ENCODE results near the gene LCN2. TPM values are rescaled to one million over a fixed set of nuclear protein-coding genes. Genes with fewer than 3 reads are reported as not detected.

The LCN2 gene
- total RNA-seq, 4 donors from 2014 or later = 36.2 to 931 (median 809) TPM

DNA sequence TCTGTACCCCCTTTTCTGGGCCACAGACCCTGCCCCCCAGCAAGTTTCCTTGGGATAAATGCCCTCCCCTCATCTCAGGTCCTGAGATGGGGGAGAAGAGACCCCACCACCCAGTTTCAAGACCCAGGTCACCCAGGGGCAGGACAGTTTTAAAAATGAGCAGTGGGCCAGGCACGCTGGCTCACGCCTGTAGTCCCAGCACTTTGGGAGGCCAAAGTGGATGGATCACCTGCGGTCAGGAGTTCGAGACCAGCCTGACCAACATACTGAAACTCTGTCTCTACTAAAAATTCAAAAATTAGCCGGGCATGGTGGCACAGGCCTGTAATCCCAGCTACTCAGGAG lies 27.8 kb upstream of the LCN2 start:
- TF ChIP-seq POLR2A (IDR thresholded peaks at IDR 0.05) = no peak
- TF ChIP-seq, protein P1, sequence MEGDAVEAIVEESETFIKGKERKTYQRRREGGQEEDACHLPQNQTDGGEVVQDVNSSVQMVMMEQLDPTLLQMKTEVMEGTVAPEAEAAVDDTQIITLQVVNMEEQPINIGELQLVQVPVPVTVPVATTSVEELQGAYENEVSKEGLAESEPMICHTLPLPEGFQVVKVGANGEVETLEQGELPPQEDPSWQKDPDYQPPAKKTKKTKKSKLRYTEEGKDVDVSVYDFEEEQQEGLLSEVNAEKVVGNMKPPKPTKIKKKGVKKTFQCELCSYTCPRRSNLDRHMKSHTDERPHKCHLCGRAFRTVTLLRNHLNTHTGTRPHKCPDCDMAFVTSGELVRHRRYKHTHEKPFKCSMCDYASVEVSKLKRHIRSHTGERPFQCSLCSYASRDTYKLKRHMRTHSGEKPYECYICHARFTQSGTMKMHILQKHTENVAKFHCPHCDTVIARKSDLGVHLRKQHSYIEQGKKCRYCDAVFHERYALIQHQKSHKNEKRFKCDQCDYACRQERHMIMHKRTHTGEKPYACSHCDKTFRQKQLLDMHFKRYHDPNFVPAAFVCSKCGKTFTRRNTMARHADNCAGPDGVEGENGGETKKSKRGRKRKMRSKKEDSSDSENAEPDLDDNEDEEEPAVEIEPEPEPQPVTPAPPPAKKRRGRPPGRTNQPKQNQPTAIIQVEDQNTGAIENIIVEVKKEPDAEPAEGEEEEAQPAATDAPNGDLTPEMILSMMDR (IDR thresholded peaks at IDR 0.05) = no peak
- no peak overlapping the region for H3K4me3 ChIP-seq
- H3K36me3 ChIP-seq = peaks cover 9 to 52% (median 32%) of the 10 kb centered on the region in 3 donors
- intact Hi-C loops (cut with DNase I) = no loop called here
- no peaks in the 10 kb centered on the region for H3K9me3 ChIP-seq
- no peak for DNase-seq
- no peaks in the 10 kb centered on the region for H3K27me3 ChIP-seq
- 100% methylated on average over 1 of the region's 5 CpGs; no CpG with 5 or more reads in 1 of the 2 donors for WGBS, 2 donors
- peaks cover 17 to 35% (median 17%) of the 10 kb centered on the region in 3 donors for H3K4me1 ChIP-seq
- no peak overlapping the region for H3K27ac ChIP-seq

DNA sequence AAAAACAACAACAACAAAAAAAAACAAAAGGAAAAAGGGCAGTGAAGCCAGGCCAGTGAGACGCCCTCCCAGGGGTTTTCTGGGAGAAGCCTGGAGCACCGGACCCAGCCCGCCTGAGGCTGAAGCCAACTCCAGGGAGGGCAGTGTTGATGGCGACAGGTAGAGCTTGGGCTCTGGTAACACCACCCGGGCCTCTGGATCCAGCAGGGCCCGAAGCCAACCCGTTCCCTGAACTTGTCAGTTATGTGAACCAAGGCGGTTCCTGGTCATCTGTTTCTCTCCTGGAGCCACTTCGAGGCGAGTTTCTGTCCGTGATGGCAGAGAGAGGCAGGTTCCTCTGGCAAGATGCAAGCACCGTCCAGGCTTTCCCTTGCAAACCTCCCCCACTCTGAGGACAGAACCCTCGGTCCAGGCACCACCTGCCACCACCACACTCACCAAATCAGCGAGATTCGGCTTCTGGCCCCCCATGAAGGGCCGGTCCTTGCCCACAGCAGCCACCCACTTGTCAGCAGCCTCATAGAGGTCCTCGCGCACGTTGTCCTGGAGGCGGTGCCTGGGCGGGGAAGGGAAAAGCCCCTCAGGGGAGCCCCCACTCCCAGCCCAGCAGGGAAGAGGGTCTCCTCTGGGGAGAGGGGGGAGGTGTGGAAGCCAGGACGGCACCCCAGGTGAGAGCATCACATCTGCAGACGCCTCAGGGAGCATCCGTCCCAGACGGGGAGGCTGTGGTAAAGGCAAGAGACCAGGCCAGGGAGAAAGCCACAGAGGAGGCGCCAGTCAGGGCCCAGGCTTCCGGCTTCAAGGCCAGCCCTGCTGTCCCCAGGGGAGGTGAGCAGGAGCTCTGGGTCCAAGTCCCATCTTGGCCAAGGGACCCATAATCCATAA lies 27.1 kb upstream of the LCN2 start:
- Histone ChIP-seq H3K27ac (no peak overlapping the region), H3K4me3 (no peak overlapping the region), H3K36me3 (peaks cover 9 to 52% (median 32%) of the 10 kb centered on the region in 3 donors), H3K4me1 (peaks cover 20 to 42% (median 21%) of the 10 kb centered on the region in 3 donors), H3K27me3 (no peaks in the 10 kb centered on the region), H3K9me3 (no peaks in the 10 kb centered on the region)
- TF ChIP-seq, protein P1 (IDR thresholded peaks at IDR 0.05) = no peak
- no peak for TF ChIP-seq POLR2A (IDR thresholded peaks at IDR 0.05)
- 82 to 90% methylated on average over 7 to 17 of the region's 27 CpGs for WGBS, 2 donors
- DNase-seq = no peak
- intact Hi-C loops (cut with DNase I) = no loop called here

DNA sequence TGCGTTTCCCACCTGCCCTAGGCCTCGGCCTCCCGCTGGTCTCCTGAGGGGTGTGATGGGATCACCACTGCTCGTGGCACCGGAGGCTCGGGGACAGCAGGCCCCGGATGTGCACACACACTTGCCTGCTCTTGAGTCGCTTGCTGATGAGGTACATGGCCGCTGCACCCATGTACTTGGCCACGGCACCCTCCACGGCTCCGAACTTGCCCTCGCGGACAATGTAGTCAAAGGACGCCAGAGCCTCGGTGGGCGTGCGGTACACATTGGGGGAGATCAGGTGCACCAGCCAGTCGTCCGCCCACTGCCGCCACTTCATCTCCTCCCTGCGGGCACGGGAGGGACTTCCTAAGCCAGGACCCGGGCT lies 26.5 kb upstream of the LCN2 start:
- peaks cover 9 to 52% (median 32%) of the 10 kb centered on the region in 3 donors for H3K36me3 ChIP-seq
- TF ChIP-seq, protein P1 (IDR thresholded peaks at IDR 0.05) = no peak
- no peak for TF ChIP-seq POLR2A (IDR thresholded peaks at IDR 0.05)
- intact Hi-C loops (cut with DNase I) = no loop called here
- H3K27ac ChIP-seq = no peak overlapping the region
- no peak for DNase-seq
- WGBS, 2 donors = 87 to 100% methylated on average over 1 to 3 of the region's 24 CpGs
- H3K27me3 ChIP-seq = no peaks in the 10 kb centered on the region
- H3K4me3 ChIP-seq = no peak overlapping the region
- H3K9me3 ChIP-seq = no peaks in the 10 kb centered on the region
- H3K4me1 ChIP-seq = peaks cover 20 to 38% (median 20%) of the 10 kb centered on the region in 3 donors

DNA sequence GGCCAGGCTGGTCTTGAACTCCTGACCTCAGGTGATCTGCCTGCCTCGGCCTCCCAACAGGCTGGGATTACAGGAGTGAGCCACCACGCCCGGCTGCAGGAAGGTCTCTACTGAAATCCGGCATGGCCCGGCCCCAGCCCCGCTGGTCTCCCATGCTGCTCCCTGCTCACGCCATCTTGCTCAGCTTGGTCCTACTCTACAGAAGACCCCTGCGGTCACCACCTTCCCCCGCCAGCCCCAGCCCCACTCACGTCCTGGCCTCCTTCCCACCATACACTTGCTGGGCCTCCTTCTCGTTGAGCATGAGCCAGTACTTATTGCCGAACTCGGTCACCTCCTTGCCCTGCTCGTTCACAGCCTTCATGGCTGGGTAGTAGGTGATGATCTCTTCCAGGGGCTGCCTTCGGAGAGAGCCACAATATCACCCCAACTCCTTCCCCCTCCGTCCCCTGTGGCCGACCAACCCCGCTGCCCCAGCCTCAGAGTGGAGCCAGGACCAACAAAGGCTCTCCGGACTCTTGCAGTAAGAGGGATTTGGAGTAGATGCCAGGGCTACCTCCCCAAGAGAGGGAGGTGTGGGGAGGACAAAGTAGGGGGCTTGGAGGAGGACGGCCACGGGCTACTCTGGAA lies 25.7 kb upstream of the LCN2 start:
- H3K27ac ChIP-seq = no peak overlapping the region
- no peak for DNase-seq
- H3K4me3 ChIP-seq = no peak overlapping the region
- intact Hi-C loops (cut with DNase I) = no loop called here
- no peak for TF ChIP-seq POLR2A (IDR thresholded peaks at IDR 0.05)
- TF ChIP-seq, protein P1 (IDR thresholded peaks at IDR 0.05) = no peak
- 88 to 90% methylated on average over 15 to 20 of the region's 21 CpGs for WGBS, 2 donors
- H3K36me3 ChIP-seq = peaks cover 9 to 52% (median 32%) of the 10 kb centered on the region in 3 donors
- H3K4me1 ChIP-seq = peaks cover 16 to 34% (median 20%) of the 10 kb centered on the region in 3 donors
- H3K27me3 ChIP-seq = no peaks in the 10 kb centered on the region
- no peaks in the 10 kb centered on the region for H3K9me3 ChIP-seq

DNA sequence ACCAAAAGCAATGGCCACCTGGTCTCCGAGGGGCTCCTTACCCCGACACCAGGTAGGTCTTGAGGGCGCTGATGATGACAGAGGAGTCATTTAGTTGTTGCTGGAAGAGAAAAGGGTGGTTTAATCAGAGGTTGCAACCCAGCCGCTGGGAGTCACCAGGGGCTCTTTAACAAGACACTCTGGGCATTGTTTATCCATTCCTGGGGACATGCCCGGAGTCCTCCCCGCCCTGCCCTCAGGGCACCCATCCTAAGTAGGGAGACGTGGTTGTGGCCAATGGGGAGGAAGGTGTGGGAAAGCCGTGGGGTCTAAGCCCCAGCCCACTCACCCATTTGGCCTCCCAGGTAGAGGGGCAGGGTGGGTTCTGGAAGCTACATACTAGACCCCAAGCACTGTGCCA lies 24.8 kb upstream of the LCN2 start:
- Histone ChIP-seq H3K4me3 (no peak overlapping the region), H3K36me3 (peaks cover 9 to 52% (median 32%) of the 10 kb centered on the region in 3 donors), H3K27me3 (no peaks in the 10 kb centered on the region), H3K4me1 (peaks cover 24 to 42% (median 27%) of the 10 kb centered on the region in 3 donors), H3K9me3 (no peaks in the 10 kb centered on the region), H3K27ac (no peak overlapping the region)
- TF ChIP-seq, protein P1 (IDR thresholded peaks at IDR 0.05) = no peak
- no peak for TF ChIP-seq POLR2A (IDR thresholded peaks at IDR 0.05)
- 62 to 87% methylated on average over 3 to 4 of the region's 8 CpGs for WGBS, 2 donors
- DNase-seq = no peak
- intact Hi-C loops (cut with DNase I) = no loop called here
